Fibroblast of pulmonary artery (primary cell): ENCODE measurements around the gene METTL22.
"Not testable (repeated sequence)": the region's sequence is repeated elsewhere in the genome, so short reads cannot be mapped to it uniquely, and the experiment has no call there.

Source experiments
- DNase-seq: peaks from one replicate; pipeline ENCODE4 v3.0.0-alpha.2; 2010; ENCODE audit warnings: low read depth
- H3K4me3 ChIP-seq: replicated peaks from 2 replicates; pipeline ENCODE4 v1.5.1; 2011; ENCODE audit warnings: low read depth, mild to moderate bottlenecking, control low read depth, low read length, moderate library complexity
- TF ChIP-seq, protein P1 (sequence below): IDR thresholded peaks from 2 replicates; pipeline ENCODE4 v1.5.1; 2011; ENCODE audit warnings: mild to moderate bottlenecking, control low read depth, low read length, inconsistent platforms; ENCODE audit errors: missing control alignments

Gene METTL22

GRCh38 chr16:8649829-8650554, 28.5 kb downstream of the METTL22 start:
- TF ChIP-seq, protein P1, sequence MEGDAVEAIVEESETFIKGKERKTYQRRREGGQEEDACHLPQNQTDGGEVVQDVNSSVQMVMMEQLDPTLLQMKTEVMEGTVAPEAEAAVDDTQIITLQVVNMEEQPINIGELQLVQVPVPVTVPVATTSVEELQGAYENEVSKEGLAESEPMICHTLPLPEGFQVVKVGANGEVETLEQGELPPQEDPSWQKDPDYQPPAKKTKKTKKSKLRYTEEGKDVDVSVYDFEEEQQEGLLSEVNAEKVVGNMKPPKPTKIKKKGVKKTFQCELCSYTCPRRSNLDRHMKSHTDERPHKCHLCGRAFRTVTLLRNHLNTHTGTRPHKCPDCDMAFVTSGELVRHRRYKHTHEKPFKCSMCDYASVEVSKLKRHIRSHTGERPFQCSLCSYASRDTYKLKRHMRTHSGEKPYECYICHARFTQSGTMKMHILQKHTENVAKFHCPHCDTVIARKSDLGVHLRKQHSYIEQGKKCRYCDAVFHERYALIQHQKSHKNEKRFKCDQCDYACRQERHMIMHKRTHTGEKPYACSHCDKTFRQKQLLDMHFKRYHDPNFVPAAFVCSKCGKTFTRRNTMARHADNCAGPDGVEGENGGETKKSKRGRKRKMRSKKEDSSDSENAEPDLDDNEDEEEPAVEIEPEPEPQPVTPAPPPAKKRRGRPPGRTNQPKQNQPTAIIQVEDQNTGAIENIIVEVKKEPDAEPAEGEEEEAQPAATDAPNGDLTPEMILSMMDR, result no peak
- no peak overlapping the region for H3K4me3 ChIP-seq
- no peak for DNase-seq

DNA sequence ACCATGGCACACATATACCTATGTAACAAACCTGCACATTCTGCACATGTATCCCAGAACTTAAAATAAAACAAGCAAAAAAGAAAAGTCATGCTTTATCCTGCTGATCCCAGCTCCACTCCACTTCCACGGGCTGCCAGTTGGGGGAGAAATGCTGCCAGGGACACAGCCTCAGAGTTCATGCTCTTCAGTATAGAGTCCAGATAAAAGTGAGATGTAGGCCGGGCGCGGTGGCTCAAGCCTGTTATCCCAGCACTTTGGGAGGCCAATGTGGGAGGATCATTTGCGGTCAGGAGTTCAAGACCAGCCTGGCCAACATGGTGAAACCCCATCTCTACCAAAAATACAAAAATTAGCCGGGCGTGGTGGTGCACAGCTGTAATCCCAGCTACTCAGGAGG, 30.5 kb downstream of the METTL22 start:
- peak; percentile 28 for DNase-seq
- TF ChIP-seq, protein P1, result peak; percentile 53
- not testable (repeated sequence) for H3K4me3 ChIP-seq

DNA sequence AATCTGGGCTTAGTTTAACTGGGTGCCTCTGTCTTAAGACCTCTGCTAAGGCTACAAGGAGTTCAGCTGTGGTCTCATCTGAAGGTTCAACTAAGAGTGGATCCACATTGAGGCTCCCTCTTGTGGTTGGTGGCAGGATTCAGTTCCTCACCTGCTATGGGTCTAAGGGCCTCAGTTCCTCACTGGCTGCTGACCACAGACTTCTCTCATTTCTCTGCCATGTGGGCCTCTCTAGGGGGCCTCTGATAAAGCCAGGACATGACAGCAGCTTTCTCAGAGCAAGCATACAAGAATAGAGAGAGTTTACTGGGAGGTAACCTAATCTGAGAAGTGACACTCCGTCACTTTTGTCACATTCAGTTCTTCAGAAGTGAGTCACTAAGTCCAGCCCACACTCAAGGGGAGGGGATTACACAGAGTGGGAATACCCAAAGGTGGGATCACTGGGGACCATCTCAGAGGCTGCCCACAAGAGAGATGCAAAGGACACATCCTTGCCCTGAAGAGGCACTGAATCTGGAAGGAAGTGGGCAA, 33.8 kb downstream of the METTL22 start:
- no peak overlapping the region for H3K4me3 ChIP-seq
- TF ChIP-seq, protein P1, result peak; percentile 74
- peak; percentile 63 for DNase-seq

GRCh38 chr16:8656376-8656775, 34.9 kb downstream of the METTL22 start:
- TF ChIP-seq, protein P1, result no peak
- H3K4me3 ChIP-seq, result no peak overlapping the region
- no peak for DNase-seq

- peak; percentile 66 for DNase-seq
- TF ChIP-seq, protein P1, result peak; percentile 67
- no peak overlapping the region for H3K4me3 ChIP-seq
Measured at GRCh38 chr16:8660841-8661301, 39.4 kb downstream of the METTL22 start.

DNA sequence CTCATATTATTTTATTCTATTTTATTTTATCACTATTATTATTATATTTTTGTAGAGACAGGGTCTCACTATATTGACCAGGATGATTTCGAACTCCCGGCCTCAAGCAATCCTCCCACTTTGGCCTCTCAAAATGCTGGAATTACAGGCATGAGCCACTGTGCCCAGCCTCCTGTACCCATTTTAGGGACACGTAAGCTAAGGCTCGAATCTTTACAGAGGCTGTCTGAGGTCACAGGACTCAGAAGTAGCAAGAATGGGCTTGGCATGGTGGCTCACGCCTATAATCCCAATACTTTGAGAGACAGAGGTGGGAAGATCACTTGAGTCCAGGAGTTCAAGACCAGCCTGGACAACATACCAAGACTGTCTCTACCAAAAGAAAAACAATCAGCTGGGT, 40.2 kb downstream of the METTL22 start:
- TF ChIP-seq, protein P1, result no peak
- H3K4me3 ChIP-seq, result no peak overlapping the region
- DNase-seq, result no peak
